GM18868 (cell line): ENCODE data around the gene KIAA1755.

Experiments
- ATAC-seq: cut with Tn5 transposase; IDR thresholded peaks from one replicate; pipeline ENCODE4 v1.9.1; 2021; ENCODE audit warnings: mild to moderate bottlenecking, moderate library complexity; ENCODE audit not compliant: unreplicated experiment

KIAA1755 gene

DNA sequence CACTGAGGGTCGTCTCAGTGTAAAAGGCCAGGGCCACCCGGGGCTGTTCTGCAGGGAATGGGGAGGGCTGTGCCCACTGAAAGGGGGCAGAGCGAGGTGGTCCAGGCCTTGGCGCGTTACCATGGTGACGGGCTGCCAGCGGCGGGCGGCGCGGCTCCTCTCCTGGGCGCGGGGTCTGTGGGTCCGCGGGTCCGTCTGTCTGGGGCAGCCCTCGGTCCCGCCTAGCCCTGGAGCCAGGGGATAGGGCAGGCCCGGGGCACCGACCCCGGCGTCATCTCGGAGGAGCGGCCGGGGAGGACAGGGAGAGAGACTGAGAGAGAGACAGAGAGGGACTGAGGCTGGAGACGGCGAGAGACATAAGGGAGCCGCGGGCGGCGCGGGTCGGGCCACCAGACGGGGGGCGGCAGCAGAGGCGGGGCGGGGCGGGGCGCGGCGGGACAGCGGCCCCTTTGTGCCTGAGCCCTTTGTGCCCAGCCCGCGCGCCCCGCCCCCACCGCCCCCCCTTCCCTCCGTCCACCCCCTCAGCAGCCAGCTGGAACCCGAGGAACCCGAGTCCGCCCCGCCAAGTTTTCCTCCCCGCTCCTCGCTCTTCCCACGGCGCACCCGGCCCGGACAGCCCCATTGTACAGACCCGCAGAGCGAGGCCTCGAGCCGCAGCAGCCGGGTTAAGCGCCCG is at the start of gene KIAA1755:
Gene KIAA1755, minus strand, starts transcription at position 358 of the 676 bp plus-strand sequence. Its CDS starts 235 bp downstream, at position 123.
- ATAC-seq, result no peak

DNA sequence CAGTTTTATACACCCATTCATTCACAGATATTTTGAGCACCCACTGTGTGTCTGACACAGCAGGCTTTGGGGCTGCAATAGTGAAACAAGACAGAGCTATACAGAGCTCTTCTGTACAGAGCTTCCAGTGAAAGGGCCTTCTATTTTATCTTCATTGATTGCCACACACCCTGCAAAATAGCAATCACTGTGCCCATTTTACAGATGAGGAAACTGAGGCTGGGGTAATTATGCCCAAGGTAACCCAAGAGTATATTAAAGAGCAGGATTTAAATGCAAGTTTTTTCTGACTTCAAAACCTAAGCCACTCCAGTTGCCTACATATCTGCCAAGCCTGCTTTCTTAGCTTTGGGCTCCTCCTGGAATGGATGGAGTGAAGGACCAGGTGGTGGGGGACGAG is 47.9 kb upstream of the KIAA1755 start:
- ATAC-seq, result no peak

DNA sequence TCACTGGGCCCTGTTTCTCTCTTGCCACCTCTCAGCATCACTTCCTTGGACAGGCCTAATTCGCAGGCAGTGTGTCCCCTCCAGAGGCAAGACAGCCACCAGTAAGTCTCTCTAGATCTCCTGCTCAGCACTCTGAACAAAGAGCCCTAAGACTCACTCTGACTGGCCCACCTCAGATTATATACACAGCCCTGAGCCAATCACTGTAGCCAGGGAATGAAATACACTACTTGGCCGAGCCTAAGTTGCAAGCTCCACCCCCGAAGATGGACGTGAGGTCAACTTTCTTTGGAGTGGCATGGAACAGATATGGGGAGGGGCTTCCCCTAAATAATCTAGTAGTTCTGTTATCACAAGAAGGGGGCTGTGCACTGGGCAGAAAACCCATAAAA is 47.5 kb upstream of the KIAA1755 start:
- ATAC-seq, result no peak

- ATAC-seq, result no peak
Observed at GRCh38 chr20:38307371-38308046, 47.0 kb upstream of the KIAA1755 start.

DNA sequence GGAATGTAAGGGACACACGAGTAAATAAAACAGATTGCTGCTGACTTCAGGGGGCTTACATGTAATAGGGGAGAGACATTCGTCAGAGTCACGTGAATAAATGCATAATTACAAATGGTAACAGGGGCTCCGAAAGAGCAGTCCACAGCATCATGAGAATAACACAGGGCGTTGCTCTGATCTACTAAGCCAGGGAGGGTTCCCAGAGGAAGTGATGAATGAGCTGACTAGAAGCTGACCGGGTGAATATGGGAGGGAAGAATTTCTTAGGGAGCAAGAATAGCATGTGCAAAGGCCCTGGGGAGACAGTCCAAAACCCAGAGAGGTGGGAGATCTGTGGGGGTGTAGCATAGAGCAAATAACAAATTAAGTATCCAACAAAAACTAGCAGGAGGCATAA is 45.8 kb upstream of the KIAA1755 start:
- no peak for ATAC-seq

GRCh38 chr20:38305541-38305940 is 45.0 kb upstream of the KIAA1755 start:
- ATAC-seq, result no peak

DNA sequence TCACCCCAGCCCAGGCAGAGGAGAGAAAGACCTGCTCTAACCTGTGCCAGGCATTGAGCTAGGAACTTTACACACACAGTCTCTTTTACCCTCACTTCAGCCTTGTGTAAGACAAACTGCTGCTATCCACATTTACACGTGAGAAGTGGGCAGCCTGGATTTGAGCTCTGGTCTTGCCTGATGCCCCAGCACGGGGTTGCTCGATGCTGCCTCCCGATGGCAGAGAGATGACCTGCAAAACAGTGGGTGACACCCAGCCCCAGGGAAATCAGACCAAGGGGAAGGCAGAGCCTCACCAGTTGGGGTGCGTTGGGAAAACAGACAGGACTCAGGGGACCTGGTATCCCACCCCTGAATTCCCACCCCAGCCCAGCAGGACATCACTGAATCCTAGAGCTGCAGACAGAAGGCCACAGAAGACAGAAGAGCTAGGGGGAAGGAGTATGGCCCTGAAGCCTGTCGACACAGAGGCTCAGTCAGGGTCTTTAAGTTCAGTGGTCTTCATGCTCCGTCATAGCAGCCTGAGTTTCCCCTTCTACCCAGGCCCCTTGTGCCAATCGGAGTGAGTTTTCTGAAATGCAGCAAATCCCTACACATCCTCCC is 44.4 kb upstream of the KIAA1755 start:
- ATAC-seq, result no peak

DNA sequence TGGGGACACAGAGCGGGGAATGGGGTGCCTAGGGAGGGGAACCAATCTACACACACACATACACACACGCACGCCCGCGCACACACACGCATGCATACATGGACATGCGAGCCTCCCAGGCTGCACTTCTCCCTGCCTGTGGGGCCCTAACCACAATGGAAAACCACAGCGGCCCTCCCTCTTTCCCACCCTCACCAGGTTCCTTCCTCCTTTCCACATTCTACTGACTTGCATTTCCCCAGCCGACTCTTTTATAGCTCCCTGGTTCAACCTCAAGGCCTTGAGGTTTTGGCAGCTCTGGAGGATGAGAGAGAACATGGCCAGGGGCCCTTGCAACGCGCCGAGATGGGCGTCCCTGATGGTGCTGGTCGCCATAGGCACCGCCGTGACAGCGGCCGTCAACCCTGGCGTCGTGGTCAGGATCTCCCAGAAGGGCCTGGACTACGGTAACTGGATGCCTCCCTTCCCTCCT is 43.4 kb upstream of the KIAA1755 start, which contains the start of gene BPI:
Gene BPI, plus strand, starts transcription at position 249 of the 472 bp plus-strand sequence. Its CDS starts 68 bp downstream, at position 317.
- no peak for ATAC-seq

- ATAC-seq, result no peak
Observed at GRCh38 chr20:38302786-38303185, 42.3 kb upstream of the KIAA1755 start.

- no peak for ATAC-seq
Observed at GRCh38 chr20:38301309-38301708, 40.8 kb upstream of the KIAA1755 start.

DNA sequence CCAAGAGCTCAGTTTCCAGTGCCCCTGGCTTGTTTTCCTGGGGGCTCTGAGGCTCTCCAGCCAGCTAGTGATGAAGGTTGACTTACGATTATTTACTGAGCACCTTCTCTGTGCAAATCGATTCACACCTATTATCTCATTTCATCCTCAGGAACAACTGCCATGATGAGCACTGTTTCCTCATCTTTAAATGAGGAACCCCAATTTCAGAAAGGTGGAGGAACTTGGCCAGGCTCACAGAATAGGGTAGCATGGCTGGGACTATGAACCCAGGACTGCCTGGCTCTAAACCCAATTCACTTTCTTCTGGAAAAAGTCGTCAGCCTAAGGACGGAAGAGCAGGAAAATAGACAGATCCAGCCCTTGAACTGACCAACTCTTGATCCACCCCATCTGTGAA is 39.9 kb upstream of the KIAA1755 start:
- ATAC-seq, result no peak

DNA sequence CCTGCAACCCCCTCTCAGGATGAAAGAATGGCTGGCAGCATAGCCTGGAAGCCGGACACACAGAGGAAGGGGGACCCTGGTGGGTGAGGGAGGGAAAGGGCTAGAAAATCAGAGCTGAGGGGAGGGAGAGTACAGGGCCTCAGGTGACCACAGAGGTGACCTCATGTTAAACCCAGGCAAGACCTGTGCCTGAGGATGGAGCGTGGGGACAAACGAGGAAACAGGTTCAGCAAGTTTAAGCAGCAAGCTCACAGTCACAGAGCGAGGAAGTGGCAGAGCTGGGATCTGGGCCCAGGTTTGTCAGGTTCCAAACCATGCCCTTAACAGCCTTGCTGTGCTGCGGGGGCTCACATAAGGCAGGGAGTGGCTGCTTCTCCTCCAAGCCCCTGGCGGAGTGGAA is 39.4 kb upstream of the KIAA1755 start:
- no peak for ATAC-seq

DNA sequence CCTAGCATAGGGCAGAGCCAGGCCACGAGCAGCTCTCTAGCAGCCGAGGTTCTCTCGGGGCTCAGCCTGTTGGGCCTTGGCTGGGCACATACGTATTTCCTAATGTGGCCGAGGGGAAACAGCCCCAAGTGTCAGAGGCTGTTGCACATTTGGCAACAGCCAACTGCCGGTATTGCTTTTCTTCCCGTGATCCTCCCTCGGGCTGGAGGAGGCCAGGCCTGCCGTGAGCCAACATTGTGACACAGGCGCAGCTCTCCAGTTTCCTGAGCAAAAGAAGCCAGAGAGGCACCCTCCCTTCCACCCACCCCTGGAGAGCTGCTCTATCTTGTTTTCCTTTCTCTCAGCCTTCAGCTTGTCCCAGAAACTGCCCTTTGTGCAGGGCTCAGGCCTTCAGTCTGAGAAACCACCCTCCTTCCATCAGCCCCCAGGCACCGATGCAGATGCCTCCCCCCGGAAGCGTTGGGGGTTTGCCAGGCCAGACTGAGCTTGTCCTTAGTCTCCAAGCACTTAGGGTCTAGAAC is 38.3 kb upstream of the KIAA1755 start:
- ATAC-seq, result no peak

- ATAC-seq, result no peak
Observed at GRCh38 chr20:38297916-38298674, 37.6 kb upstream of the KIAA1755 start.

DNA sequence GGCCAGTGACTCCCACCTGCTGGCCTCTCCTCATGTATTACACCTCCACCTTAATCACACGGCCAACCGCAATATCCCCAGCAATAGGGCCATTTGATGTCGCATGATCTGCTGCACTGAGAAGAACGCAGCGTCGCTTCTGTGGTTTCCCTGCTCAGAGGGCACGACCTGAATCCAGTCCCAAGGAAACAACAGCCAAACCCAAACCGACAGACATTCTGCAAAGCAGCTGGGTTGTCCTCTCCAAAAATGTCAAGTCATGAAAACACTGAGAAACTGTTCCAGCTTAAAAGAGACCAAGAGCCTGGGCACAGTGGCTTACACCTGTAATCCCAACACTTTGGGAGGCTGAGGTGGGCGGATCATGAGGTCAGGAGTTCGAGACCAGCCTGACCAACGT is 35.9 kb upstream of the KIAA1755 start:
- no peak for ATAC-seq

- ATAC-seq, result no peak
Observed at GRCh38 chr20:38295811-38296210, 35.3 kb upstream of the KIAA1755 start.

DNA sequence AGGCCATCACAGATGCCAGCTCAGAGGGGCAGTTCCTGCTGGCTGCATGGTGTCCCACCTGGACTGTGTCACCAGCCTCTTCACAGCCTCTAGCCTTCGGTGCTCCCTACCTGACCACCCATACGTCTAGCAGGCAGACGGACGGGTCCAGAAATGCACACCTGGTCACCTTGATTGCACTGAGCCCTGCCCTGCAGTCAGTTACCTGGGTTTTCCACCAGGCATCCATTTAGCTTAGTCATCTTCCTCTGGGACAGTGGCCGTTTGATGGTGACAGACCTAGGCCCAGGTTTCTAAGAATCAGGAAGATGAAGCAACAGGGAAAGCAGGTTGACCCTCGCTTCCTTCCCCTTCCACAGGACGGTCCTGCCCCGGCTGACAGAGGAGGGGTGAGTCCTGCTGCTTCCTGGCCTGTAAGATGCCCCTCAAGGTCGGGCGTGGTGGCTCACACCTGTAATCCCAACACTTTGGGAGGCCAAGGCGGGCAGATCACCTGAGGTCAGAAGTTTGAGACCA is 33.6 kb upstream of the KIAA1755 start:
- ATAC-seq, result no peak

DNA sequence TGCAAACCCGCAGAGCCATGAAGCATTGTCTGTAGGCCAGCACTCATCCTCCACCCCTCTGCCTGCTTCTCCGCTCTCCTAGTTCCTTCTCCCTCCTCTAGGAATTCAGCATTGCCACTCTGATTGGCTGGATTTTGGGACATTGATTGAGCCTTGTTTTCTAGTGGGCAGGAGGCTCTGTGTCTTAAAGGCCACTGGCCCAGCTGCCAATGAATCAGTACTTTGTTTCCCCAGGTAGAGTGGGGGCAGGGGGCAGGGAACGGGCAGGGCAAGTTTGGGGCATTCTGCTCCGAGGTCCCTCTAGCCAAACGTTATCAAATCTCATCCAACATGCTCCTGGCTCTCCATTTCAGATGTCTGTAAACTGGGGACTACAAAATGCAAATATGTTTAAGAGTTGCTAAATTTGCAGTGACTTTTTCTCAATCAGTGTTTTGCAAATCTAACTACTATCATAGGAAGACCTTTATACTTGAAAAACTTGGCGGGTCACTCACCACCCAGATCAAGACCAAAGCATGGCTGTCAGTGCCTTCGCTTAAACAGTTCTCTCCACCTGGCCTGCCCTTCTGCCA is 33.0 kb upstream of the KIAA1755 start:
- no peak for ATAC-seq

DNA sequence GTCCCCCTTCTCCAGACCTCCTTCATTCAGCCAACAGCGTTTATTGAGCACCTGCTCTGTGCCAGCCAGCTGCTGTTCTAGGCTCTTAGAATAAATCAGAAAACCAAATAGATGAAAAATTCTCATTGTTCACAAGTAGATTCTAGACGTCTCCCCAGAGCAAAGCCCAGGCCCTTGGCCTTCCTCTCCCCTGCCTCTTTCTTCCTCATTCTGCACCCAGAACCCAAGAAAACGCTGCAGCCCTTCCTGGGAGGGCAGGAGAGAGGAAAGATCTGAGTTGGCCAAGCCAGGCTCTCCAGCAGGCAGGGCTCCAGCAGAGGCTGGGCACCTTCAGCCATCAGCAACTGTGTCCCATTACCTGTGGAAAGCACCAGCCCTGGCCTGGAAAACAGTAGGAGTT is 31.4 kb upstream of the KIAA1755 start:
- ATAC-seq, result no peak
